Epithelial cell of proximal tubule (primary cell): ENCODE data around the gene GAGE13. TPM values are rescaled to one million over a fixed set of nuclear protein-coding genes. Genes with fewer than 3 reads are reported as not detected.
A peak's percentile ranks its signal among the peaks of the same experiment; 100 is the strongest.
"Not testable (repeated sequence)": the region's sequence is repeated elsewhere in the genome, so short reads cannot be mapped to it uniquely, and the experiment has no call there.

Experiments
- DNase-seq: peaks from one replicate; pipeline ENCODE4 v3.0.0-alpha.2; 2011; ENCODE audit warnings: low read depth
- H3K4me3 ChIP-seq: 2 replicates; pipeline ENCODE4 v1.5.1; 2011; ENCODE audit warnings: low read depth, mild to moderate bottlenecking, low read length
- total RNA-seq: library from RNA; depleted of rRNA; stranded (reverse); fragments of >200 nt; gene quantifications from 2 replicates; pipeline ENCODE4 v1.2.3, GENCODE V29; 2015
- TF ChIP-seq, protein P1 (sequence below): conservative IDR thresholded peaks from 2 replicates; pipeline ENCODE4 v1.5.1; 2012; ENCODE audit warnings: low read depth, mild to moderate bottlenecking, low read length

The GAGE13 gene
- total RNA-seq, 1 donor from 2014 or later = not detected

DNA sequence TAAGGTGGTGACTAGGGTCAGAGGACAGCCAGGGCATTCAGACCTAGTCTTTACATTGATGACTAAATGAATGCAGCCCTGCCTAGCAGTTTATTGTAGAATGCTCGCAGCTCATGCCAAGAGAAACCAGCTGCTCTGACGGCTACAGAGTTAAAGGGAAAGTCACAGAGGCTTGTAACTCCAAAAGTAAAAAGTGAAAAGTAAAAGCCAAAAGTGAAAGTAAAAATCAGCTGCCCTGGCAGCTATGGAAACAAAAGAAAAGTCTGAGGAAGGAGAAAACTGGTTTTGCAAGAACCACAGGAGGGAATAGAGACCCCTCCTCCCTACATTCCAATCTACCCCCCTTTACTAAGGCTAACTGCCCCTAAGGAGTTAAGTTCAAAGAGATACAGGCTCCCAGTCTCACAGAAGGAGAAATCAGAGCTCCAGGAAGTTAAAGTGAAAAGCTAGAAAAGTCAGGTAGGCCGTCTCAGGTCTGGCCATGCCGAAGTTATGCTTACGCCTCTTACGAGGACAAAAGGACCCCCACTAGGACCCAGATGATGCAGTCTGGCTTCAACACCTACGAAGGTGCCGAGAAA is 21.9 kb upstream of the GAGE13 start:
- DNase-seq = no peak
- TF ChIP-seq, protein P1, sequence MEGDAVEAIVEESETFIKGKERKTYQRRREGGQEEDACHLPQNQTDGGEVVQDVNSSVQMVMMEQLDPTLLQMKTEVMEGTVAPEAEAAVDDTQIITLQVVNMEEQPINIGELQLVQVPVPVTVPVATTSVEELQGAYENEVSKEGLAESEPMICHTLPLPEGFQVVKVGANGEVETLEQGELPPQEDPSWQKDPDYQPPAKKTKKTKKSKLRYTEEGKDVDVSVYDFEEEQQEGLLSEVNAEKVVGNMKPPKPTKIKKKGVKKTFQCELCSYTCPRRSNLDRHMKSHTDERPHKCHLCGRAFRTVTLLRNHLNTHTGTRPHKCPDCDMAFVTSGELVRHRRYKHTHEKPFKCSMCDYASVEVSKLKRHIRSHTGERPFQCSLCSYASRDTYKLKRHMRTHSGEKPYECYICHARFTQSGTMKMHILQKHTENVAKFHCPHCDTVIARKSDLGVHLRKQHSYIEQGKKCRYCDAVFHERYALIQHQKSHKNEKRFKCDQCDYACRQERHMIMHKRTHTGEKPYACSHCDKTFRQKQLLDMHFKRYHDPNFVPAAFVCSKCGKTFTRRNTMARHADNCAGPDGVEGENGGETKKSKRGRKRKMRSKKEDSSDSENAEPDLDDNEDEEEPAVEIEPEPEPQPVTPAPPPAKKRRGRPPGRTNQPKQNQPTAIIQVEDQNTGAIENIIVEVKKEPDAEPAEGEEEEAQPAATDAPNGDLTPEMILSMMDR = no peak
- peak overlapping the region; percentile 34 for H3K4me3 ChIP-seq

DNA sequence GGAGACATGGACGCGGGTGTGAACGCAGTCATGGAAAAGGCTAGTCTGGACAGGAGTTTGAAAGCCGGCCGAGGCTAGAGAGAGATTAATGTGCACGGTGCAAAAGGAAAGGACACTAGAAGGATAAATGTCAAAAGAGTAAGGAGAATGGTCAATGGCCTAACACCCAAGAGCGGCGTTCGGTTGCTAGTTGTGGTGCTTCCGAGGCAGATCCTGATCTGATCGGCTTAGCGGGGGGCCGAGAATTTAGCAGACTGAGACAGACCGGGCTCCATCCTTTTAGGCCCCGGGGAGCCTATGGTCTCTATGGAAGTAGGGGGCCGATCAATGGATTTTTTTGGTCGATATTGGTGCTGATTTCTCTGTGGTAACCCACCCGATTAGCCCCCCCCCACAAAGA is 21.0 kb upstream of the GAGE13 start:
- TF ChIP-seq, protein P1 = no peak
- no peak for DNase-seq
- no peak overlapping the region for H3K4me3 ChIP-seq

DNA sequence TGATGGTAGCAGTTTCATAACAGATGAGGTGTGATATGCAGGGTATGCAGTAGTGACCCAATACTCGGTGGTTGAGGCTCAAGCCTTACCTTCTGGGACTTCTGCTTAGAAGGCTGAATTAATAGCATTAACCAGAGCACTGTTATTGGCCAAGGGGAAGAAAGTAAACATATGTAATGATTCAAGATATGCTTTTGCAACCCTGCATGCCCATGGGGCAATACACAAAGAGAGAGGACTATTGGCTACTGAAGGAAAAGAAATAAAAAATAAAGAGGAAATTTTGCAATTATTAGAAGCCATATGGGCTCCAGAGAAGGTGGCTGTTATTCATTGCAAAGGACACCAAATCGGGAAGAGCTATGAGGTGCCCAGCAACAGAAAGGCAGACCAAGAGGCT is 19.2 kb upstream of the GAGE13 start:
- TF ChIP-seq, protein P1 = no peak
- no peak overlapping the region for H3K4me3 ChIP-seq
- no peak for DNase-seq

DNA sequence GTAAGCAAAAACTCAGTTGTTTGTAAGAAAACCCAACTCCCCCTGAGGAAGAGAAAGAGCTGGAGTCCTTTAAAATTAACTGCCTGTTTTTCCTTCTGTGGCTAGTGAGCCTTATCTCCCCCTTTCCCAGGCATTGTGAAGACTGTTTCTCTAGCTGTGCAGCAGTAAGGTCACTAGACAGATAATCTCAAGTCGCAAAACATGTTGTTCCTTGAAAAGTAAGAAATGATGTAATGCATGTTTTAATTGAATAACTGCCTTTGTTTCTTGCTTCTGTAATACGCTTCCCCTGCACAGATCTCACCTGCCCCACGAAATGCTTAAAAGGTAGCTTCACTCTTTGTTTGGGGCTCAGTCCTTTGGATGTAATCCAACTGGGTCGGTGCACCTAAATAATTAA is 15.3 kb upstream of the GAGE13 start:
- H3K4me3 ChIP-seq = no peak overlapping the region
- DNase-seq = no peak
- TF ChIP-seq, protein P1 = no peak

DNA sequence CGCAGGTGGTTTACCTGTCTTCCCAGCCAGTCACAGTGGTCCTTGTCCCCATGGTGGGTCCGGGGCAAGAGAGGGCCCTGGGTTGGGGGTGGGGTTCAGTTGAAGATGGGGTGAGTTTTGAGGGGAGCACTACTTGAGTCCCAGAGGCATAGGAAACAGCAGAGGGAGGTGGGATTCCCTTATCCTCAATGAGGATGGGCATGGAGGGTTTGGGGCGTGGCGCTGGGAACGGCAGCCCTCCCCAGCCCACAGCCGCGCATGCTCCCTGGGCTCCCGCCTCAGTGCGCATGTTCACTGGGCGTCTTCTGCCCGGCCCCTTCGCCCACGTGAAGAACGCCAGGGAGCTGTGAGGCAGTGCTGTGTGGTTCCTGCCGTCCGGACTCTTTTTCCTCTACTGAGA is 9.6 kb upstream of the GAGE13 start, which contains the start of gene GAGE12J:
TSS of gene GAGE12J (plus strand) at position 301 of the 400 bp plus-strand sequence. CDS start 1,157 bp downstream, outside the sequence.
- not testable (repeated sequence) for DNase-seq, H3K4me3 ChIP-seq

DNA sequence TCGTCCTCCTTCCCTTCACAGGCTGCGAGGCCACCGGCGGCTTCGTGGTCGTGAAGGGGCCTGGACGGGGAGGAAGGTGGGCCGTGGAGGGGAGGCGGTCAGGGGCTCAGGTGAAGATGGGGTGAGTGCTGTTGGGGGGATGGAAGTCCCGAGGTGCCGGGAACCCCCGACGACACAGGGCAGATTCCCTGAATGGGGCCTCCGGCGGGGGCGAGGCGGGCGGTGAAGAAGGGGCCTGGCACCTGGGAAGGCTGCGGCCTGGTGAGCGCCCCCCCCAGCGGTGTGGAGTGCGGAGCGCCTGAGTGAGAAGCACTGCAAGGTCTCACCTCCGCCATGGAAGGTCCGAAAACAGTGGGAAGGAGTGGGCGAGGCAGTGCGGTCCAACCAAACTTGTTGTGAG is 9.1 kb upstream of the GAGE13 start:
- H3K4me3 ChIP-seq, DNase-seq: not testable (repeated sequence)

DNA sequence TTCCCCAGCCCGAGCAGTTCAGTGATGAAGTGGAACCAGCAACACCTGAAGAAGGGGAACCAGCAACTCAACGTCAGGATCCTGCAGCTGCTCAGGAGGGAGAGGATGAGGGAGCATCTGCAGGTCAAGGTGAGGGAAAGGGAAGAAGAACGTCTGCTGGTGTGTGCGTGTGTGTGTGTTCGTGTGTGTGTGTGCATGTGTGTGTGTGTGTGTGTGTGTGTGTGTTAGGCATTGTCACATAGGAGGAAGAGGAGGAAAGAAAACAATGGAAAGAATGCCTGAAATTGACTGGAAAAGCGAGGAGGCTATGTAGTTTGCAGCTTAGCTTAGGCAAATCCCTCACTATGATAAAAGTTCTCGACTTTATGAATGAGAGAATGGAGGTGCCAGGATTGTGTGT is 7.6 kb upstream of the GAGE13 start:
- H3K4me3 ChIP-seq, DNase-seq: not testable (repeated sequence)

DNA sequence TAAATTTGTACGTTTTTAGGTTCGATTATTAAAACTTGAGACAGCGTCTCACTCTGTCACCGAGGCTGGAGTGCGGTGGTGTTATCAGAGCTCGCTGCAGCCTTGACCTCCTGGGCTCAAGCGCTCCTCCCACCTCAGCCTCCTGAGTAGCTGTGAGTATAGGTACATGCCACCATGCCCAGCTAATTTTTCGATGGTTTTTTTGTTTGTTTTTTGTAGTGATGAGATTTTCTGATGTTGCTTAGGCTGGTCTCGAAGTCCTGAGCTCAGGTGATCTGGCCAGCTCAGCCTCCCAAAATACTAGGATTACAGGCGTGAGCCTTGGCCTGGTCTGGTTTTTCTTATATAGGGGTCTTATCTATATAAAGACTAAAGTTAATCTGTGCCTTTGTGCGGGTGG is 961 bp upstream of the GAGE13 start:
- DNase-seq, H3K4me3 ChIP-seq: not testable (repeated sequence)

DNA sequence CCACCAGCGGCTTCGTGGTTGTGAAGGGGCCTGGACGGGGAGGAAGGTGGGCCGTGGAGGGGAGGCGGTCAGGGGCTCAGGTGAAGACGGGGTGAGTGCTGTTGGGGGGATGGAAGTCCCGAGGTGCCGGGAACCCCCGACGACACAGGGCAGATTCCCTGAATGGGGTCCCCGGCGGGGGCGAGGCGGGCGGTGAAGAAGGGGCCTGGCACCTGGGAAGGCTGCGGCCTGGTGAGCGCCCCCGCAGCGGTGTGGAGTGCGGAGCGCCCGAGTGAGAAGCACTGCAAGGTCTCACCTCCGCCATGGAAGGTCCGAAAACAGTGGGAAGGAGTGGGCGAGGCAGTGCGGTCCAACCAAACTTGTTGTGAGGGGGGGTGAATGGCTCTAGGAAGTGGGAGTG is 459 bp downstream of the GAGE13 start:
- H3K4me3 ChIP-seq = not testable (repeated sequence)

DNA sequence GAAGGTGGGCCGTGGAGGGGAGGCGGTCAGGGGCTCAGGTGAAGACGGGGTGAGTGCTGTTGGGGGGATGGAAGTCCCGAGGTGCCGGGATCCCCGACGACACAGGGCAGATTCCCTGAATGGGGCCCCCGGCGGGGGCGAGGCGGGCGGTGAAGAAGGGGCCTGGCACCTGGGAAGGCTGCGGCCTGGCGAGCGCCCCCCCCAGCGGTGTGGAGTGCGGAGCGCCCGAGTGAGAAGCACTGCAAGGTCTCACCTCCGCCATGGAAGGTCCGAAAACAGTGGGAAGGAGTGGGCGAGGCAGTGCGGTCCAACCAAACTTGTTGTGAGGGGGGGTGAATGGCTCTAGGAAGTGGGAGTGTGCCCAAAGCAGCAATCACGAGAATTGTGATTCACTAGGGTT is 10.1 kb downstream of the GAGE13 start:
- H3K4me3 ChIP-seq, DNase-seq: not testable (repeated sequence)

More for the DNA sequence above, 459 bp downstream of the GAGE13 start:
- DNase-seq = not testable (repeated sequence)

DNA sequence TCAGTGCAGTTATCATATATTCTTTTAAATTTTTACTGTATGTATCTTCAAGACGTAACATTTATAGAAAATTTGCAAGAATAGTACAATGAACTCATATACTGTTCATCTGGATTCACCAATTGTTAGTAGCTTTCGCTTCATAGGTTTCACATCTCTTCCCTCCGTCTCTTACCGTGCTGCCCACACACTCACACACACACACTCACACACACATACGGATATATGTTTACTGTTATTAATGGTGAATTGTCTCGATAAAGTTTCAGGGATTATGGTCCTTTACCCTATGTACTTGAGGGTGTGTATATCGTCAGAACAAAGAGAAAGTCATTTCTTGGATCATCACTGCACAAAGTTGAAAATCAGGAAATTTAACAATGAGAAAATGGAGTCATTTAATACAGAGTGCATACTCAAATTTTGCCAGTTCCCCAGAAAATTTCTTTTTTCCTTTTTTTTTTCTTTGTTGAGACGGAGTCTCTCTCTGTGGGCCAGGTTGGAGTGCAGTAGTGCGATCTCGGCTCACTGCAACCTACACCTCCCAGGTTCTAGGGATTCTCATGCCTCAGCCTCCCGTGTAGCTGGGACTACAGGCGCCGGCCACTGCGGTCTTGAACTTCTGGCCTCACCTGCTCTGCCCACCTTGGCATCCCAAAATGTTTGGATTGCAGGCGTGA is 13.3 kb downstream of the GAGE13 start:
- DNase-seq, H3K4me3 ChIP-seq: not testable (repeated sequence)

DNA sequence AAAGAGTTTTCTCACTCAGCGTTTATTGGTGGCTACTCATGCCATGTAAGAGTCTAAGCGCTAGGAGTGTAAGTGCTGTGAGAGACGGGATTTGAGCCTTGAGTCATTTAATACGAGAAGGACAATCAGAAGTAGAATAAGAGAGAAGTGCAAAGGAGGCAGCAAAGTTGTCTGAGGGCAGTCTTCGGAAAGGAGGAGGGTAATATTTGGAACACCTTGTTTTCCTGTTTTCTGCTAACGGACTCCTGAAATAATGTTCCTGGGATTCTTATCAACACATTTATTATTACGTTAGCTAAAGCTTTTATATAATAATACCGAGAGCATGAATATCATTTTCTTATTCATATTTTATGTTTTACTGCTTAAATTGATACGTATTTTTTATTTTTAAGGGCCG is 14.0 kb downstream of the GAGE13 start:
- not testable (repeated sequence) for DNase-seq, H3K4me3 ChIP-seq

DNA sequence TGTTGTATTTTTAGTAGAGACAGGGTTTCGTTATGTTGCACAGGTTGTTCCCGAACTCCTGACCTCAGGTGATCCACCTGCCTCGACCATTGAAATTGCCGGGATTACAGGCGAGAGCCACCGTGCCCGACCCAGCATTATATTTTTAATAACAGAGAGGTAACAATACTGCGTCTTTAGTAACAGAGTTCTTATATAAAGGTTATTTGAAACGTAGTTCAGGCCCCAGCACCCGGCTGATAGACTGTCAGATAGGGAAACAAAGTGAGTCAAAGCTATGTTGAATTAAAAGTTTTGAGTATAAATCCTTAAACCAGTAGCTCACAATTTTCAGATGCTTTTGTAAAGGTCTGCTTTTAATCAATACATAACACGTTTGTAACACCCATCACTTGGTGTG is 14.8 kb downstream of the GAGE13 start:
- not testable (repeated sequence) for H3K4me3 ChIP-seq, DNase-seq
